BE2C (cell line): ENCODE data around the gene SRD5A1.

Experiments used
- DNase-seq: peaks from one replicate; pipeline ENCODE4 v3.0.0-alpha.2; 2020
- H3K27me3 ChIP-seq: fragments of 250-450 bp; sonication (Bioruptor Pico); 2 replicates; pipeline ENCODE4 v1.5.1; 2020; ENCODE audit warnings: mild to moderate bottlenecking
- H3K36me3 ChIP-seq: fragments of 250-450 bp; sonication (Bioruptor Pico); 2 replicates; pipeline ENCODE4 v1.5.1; 2020; ENCODE audit warnings: mild to moderate bottlenecking
- H3K4me1 ChIP-seq: fragments of 250-450 bp; sonication (Bioruptor Pico); 2 replicates; pipeline ENCODE4 v1.5.1; 2020
- H3K4me3 ChIP-seq: 2 replicates; pipeline ENCODE4 v1.5.1; 2011; ENCODE audit warnings: low read depth, low read length
- H3K9me3 ChIP-seq: fragments of 250-450 bp; sonication (Bioruptor Pico); 2 replicates; pipeline ENCODE4 v1.5.1; 2020
- CTCF ChIP-seq: IDR thresholded peaks from 2 replicates; pipeline ENCODE4 v1.5.1; 2012; ENCODE audit warnings: mild to moderate bottlenecking, low read depth, low read length

SRD5A1 gene

GRCh38 chr5:6606884-6607558 is 26.2 kb upstream of the SRD5A1 start:
- Histone ChIP-seq H3K4me1 (no peaks in the 10 kb centered on the region), H3K36me3 (peaks cover 92% of the 10 kb centered on the region), H3K4me3 (no peak overlapping the region), H3K9me3 (no peaks in the 10 kb centered on the region), H3K27me3 (no peaks in the 10 kb centered on the region)
- no peak for TF ChIP-seq CTCF
- no peak for DNase-seq

GRCh38 chr5:6607559-6607936 is 25.7 kb upstream of the SRD5A1 start:
- H3K27me3 ChIP-seq: no peaks in the 10 kb centered on the region
- no peaks in the 10 kb centered on the region for H3K4me1 ChIP-seq
- H3K36me3 ChIP-seq: peaks cover 92% of the 10 kb centered on the region
- H3K9me3 ChIP-seq: no peaks in the 10 kb centered on the region
- H3K4me3 ChIP-seq: no peak overlapping the region
- DNase-seq: no peak
- no peak for TF ChIP-seq CTCF

- Histone ChIP-seq H3K9me3 (no peaks in the 10 kb centered on the region), H3K27me3 (no peaks in the 10 kb centered on the region), H3K4me3 (no peak overlapping the region), H3K36me3 (peaks cover 92% of the 10 kb centered on the region), H3K4me1 (no peaks in the 10 kb centered on the region)
- DNase-seq: no peak
- no peak for TF ChIP-seq CTCF
These were observed 25.2 kb upstream of the SRD5A1 start for GRCh38 chr5:6608016-6608415.

- Histone ChIP-seq H3K4me3 (no peak overlapping the region), H3K4me1 (no peaks in the 10 kb centered on the region), H3K36me3 (peaks cover 91% of the 10 kb centered on the region), H3K9me3 (no peaks in the 10 kb centered on the region), H3K27me3 (no peaks in the 10 kb centered on the region)
- TF ChIP-seq CTCF: no peak
- no peak for DNase-seq
These were observed 21.6 kb upstream of the SRD5A1 start for GRCh38 chr5:6611334-6612256.

- TF ChIP-seq CTCF: no peak
- Histone ChIP-seq H3K4me3 (no peak overlapping the region), H3K9me3 (no peaks in the 10 kb centered on the region), H3K27me3 (no peaks in the 10 kb centered on the region), H3K4me1 (no peaks in the 10 kb centered on the region), H3K36me3 (peaks cover 91% of the 10 kb centered on the region)
- no peak for DNase-seq
These were observed 18.0 kb upstream of the SRD5A1 start for GRCh38 chr5:6615034-6615815.
